Stimulated activated naive CD8-positive, alpha-beta T cell treated with anti-CD3 and anti-CD28 coated beads, Interleukin-15, Interleukin-2, amounts not matched to agents 100 U/mL and 50 U/mL, for 24 hours (primary cell): ENCODE measurements around the gene DZIP1.
A peak's percentile ranks its signal among the peaks of the same experiment; 100 is the strongest.

Experiments
- ATAC-seq: fragments of 150-1000 bp; cut with Tn5 transposase; one replicate; pipeline ENCODE4 v1.10.0; 2021
- DNase-seq: peaks from one replicate; pipeline ENCODE4 v3.0.0; 2021

Gene DZIP1

DNA sequence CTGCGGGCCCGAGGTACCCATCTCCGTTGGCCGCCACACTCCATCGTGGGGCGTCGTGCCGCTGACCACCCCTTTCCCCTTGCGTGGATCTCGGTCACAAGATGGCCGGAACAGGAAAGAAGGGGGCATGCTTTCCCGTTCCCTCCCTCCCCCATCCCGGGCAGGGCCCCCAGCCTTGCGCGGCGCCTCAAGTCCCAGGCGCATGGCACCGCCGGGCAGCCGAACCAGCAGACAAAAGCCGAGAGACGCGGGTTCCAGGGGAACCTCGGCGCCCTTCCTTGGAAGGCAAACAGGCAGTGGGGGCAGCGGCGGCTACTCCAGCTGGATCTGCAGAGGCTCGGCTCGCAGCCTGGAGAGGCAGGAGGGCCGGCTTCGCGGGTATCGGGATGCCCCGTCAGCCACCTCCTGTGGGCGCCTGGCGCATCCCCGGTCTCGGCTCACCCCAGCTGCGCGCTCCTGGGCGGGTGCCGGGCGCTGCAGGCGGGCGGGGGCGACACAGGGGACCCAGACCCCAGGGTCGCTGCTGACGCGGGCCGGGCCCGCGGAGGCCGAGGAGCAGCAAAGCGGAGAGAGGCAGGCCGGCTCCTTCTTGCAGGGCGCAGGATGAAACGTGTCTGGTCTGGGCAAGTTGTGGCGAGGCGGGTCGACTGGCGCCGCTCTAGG lies 439 bp downstream of the DZIP1 start:
- ATAC-seq: peak; percentile 41

GRCh38 chr13:95643571-95643935 lies 953 bp downstream of the DZIP1 start:
- DNase-seq (no peak), ATAC-seq (no peak)

More for the DNA sequence above, 439 bp downstream of the DZIP1 start:
- peak; percentile 20 for DNase-seq

DNA sequence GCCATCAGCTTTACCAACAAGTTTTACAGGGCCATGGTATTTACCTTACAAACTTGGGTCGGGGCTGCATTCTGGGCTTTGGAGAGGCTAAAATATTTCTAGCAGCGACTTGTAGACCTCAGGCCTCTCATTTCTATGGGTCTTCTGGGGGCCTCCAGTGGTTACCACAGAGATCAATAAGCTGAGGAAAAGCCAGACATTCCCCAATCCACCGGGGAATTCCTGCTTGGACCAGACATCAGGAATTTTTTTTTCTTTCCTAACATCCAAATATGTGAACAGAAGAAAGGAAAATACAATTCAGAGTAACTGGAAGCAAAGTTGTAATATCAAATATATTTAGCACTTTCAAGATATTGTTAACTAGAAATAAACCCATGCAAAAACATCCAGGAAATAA lies 1.5 kb downstream of the DZIP1 start:
- no peak for ATAC-seq
- no peak for DNase-seq

- ATAC-seq: no peak
- DNase-seq: peak; percentile 19
Measured at GRCh38 chr13:95642028-95642621, 2.4 kb downstream of the DZIP1 start.

GRCh38 chr13:95641291-95642027 lies 3.0 kb downstream of the DZIP1 start:
- no peak for DNase-seq
- no peak for ATAC-seq

DNA sequence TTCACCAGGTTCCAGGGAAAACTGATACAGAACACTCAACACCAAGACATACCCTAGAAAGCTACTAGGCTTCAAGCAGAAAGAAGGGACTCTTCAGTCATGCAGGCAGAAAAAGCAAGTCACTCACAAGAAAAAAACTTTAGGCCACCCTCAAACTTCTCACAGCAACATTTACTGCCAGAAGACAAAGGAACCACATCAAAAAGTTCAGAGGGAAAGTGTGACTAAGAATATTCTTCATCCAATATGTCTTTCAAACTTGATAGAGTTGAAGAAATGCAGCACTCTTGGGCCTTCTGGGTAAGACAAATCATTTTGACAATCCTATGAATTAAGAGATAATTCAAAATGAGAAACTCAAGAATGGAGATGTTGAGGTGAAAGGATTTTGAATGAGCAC lies 7.7 kb downstream of the DZIP1 start:
- peak; percentile 61 for ATAC-seq
- DNase-seq: no peak

- no peak for ATAC-seq
- DNase-seq: no peak
Measured at GRCh38 chr13:95630593-95630992, 13.9 kb downstream of the DZIP1 start.

- no peak for ATAC-seq
- no peak for DNase-seq
Measured at GRCh38 chr13:95629071-95629470, 15.4 kb downstream of the DZIP1 start.

DNA sequence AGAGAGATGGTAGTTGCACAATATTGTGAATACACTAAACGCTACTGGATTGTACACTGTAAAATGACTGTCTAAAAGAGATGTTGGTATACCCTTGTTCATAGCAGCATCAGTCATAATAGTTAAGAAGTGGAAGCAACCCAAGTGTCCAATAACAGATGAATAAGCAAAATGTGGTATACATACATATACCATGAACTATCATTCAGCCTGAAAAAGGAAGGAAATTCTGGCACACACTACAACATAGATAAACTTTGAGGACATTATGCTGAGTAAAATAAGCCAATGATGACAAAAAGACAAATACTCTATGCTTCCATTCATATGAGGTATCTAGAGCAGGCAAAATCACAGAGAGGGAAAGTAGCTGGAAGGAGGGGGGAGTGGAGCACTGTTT lies 16.0 kb downstream of the DZIP1 start:
- DNase-seq (no peak), ATAC-seq (no peak)

GRCh38 chr13:95627590-95627989 lies 16.9 kb downstream of the DZIP1 start:
- ATAC-seq (no peak), DNase-seq (no peak)

DNA sequence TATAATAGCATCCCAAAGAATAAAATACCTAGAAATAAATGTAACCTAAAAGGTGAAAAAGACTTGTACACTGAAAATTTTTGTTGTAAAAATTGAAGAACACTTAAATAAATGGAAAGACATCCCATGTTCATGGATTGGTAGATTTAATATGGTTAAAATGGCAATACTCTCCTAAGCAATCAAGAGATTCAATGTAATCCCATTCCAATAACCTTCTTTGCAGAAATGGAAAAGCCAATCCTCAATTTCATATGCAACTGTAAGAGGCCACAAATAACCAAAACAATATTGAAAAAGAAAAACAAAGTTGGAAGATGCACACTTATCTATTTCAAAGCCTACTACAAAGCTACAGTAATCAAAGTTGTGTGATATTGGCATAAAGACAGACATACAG lies 17.7 kb downstream of the DZIP1 start:
- ATAC-seq (no peak), DNase-seq (no peak)

DNA sequence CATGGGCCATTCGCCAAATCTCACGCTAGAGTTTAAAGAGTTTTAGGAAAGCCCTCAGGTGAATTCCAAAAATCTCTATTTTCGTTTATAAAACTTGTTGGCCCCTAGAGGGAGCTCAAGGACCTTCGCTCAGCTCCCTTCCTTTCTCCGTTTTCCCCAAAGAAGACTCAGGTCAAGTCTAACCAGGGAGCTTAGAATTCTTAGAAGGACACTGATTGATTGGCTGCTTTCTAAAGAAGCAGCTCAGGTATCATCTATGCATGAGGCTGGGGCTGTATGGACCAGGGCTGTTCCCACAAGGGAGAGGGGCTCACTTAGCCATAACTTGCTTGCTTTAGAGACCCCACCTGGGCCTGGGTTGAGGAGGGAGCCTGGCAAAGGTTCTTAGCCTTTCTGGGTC lies 20.5 kb downstream of the DZIP1 start:
- DNase-seq (peak; percentile 19), ATAC-seq (no peak)

GRCh38 chr13:95623141-95623540 lies 21.4 kb downstream of the DZIP1 start:
- ATAC-seq: no peak
- no peak for DNase-seq

DNA sequence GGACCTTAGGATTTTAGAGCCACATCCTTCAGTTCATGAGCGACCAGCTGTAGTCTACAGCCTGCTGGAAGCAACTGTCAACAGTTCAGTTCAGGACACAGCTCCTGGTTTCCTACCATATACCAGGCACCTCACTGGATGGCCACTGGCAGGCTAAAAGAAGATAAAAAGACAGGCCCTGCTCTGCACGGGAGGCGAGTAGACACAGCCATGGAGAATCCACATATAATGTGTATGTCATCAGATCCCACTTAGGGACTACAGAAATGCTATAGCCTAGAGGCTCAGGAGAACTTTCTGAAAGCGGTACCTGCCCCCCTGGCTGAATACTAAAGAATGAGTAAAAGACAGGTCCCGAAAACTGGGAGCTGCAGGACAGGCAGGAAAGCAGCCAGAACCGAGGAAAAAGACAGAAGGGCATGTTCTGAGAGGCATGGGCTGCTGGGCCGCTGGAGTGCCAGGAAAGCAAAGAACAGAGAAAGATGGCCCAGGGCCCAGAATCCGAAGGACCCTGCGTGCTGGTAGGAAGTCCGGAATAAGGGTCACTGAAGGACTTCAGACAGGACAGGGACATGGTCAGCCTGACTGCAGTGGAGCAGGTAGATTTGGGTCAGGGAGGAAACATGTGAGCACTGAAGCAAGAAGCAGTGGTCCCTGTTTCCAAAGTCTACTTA lies 23.5 kb downstream of the DZIP1 start:
- no peak for DNase-seq
- no peak for ATAC-seq

GRCh38 chr13:95620030-95620824 lies 24.3 kb downstream of the DZIP1 start:
- ATAC-seq: no peak
- no peak for DNase-seq

GRCh38 chr13:95615539-95615938 lies 29.0 kb downstream of the DZIP1 start:
- ATAC-seq: no peak
- no peak for DNase-seq

- no peak for ATAC-seq
- DNase-seq: no peak
Measured at GRCh38 chr13:95614641-95615245, 29.8 kb downstream of the DZIP1 start.

- no peak for DNase-seq
Measured at GRCh38 chr13:95608640-95609323, 35.7 kb downstream of the DZIP1 start.

GRCh38 chr13:95607366-95607765 lies 37.1 kb downstream of the DZIP1 start:
- ATAC-seq (no peak), DNase-seq (no peak)

More at GRCh38 chr13:95608640-95609323, 35.7 kb downstream of the DZIP1 start:
- ATAC-seq: no peak

DNA sequence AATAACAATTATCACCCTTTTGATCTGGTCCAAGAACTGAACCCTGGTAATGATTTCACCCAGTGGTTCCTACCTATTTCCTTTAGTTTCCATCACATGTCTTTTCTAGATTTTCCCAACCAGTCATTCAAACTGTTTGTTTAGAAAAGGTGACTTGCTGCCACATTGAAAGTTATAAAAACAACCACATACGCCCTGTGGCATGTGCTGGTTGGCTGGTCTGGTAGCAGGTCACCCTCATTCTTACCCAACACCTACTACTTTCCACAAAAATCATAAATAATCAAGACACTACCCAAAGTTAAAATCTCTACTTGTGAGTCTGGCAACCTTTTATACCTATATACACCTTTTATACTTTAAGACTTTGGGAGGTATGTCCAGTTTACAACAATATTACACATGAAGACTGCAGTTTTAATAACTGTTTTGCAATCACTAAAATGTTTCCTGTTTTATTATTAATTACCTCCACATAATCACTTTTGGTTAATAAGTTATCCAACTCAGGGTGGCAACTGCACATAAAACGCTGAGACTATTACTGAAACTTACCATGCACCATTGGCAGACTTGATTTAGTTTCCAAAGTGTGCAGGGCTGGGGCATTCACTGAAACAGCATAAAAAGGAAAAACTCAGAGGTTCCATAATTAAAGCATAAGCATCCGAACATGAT lies 38.9 kb downstream of the DZIP1 start:
- no peak for DNase-seq
- ATAC-seq: no peak

- ATAC-seq (no peak), DNase-seq (no peak)
Measured at GRCh38 chr13:95604556-95604915, 40.0 kb downstream of the DZIP1 start.
